Measurements from ENCODE around the gene ITGA4.

Gene ITGA4

GRCh38 chr2:181457741-181458425, 697 bp downstream of the ITGA4 start:
- DNase-seq (ENCODE audit: low read depth in 4 of 4, low spot score in 1 of 4), result peak; percentile 24 to 48 (median 34)

GRCh38 chr2:181458871-181459270, 1.7 kb downstream of the ITGA4 start:
- no peak for DNase-seq (ENCODE audit: low read depth in 4 of 4, low spot score in 1 of 4)

- DNase-seq (ENCODE audit: low read depth in 4 of 4, low spot score in 1 of 4), result no peak
Measured at GRCh38 chr2:181459621-181460021, 2.4 kb downstream of the ITGA4 start.

GRCh38 chr2:181461056-181461997, 4.1 kb downstream of the ITGA4 start:
- no peak for DNase-seq (ENCODE audit: low read depth in 4 of 4, low spot score in 1 of 4)

GRCh38 chr2:181462033-181462432, 4.8 kb downstream of the ITGA4 start:
- DNase-seq (ENCODE audit: low read depth in 4 of 4, low spot score in 1 of 4), result no peak

GRCh38 chr2:181463588-181463987, 6.4 kb downstream of the ITGA4 start:
- no peak for DNase-seq (ENCODE audit: low read depth in 4 of 4, low spot score in 1 of 4)

- DNase-seq (ENCODE audit: low read depth in 4 of 4, low spot score in 1 of 4), result no peak
Measured at GRCh38 chr2:181464966-181465365, 7.8 kb downstream of the ITGA4 start.

GRCh38 chr2:181465676-181466375, 8.6 kb downstream of the ITGA4 start:
- DNase-seq (ENCODE audit: low read depth in 4 of 4, low spot score in 1 of 4), result no peak

- peak; percentile 64 to 71 (median 64) for DNase-seq (ENCODE audit: low read depth in 4 of 4, low spot score in 1 of 4)
Measured at GRCh38 chr2:181466661-181467576, 9.7 kb downstream of the ITGA4 start.

GRCh38 chr2:181467966-181468707, 11.0 kb downstream of the ITGA4 start:
- no peak for DNase-seq (ENCODE audit: low read depth in 4 of 4, low spot score in 1 of 4)

GRCh38 chr2:181468811-181469210, 11.6 kb downstream of the ITGA4 start:
- DNase-seq (ENCODE audit: low read depth in 4 of 4, low spot score in 1 of 4), result no peak

GRCh38 chr2:181471226-181471625, 14.0 kb downstream of the ITGA4 start:
- no peak for DNase-seq (ENCODE audit: low read depth in 4 of 4, low spot score in 1 of 4)

- DNase-seq (ENCODE audit: low read depth in 4 of 4, low spot score in 1 of 4), result no peak
Measured at GRCh38 chr2:181471783-181472182, 14.6 kb downstream of the ITGA4 start.

- DNase-seq (ENCODE audit: low read depth in 4 of 4, low spot score in 1 of 4), result no peak
Measured at GRCh38 chr2:181472990-181473389, 15.8 kb downstream of the ITGA4 start.

- no peak for DNase-seq (ENCODE audit: low read depth in 4 of 4, low spot score in 1 of 4)
Measured at GRCh38 chr2:181474222-181474881, 17.2 kb downstream of the ITGA4 start.

GRCh38 chr2:181483211-181483610, 26.0 kb downstream of the ITGA4 start:
- no peak for DNase-seq (ENCODE audit: low read depth in 4 of 4, low spot score in 1 of 4)

GRCh38 chr2:181483876-181484275, 26.7 kb downstream of the ITGA4 start:
- no peak for DNase-seq (ENCODE audit: low read depth in 4 of 4, low spot score in 1 of 4)

- no peak for DNase-seq (ENCODE audit: low read depth in 4 of 4, low spot score in 1 of 4)
Measured at GRCh38 chr2:181484851-181485637, 27.9 kb downstream of the ITGA4 start.

GRCh38 chr2:181485638-181485946, 28.4 kb downstream of the ITGA4 start:
- no peak for DNase-seq (ENCODE audit: low read depth in 4 of 4, low spot score in 1 of 4)

Data from stimulated activated CD4-positive, alpha-beta T cell treated with anti-CD3 and anti-CD28 coated beads, Interleukin-1b, Interleukin-23, amount 100 ng/mL, for 24 hours (primary cell).